ENCODE results near the gene PDGFB. TPM values are rescaled to one million over a fixed set of nuclear protein-coding genes. Genes with fewer than 3 reads are reported as not detected.

The PDGFB gene
- total RNA-seq, 3 donors from 2014 or later (not counting 1 experiment from before 2014, with no cell fraction given) = 0.28 to 1.2 (median 0.31) TPM

- ATAC-seq (no peak), DNase-seq (no peak)
- Mint-ChIP-seq H3K27ac (no peak overlapping the region), H3K4me3 (no peak overlapping the region), H3K27me3 (ENCODE audit: low read depth in 2 of 2) (peaks cover 64 to 72% of the 10 kb centered on the region in 2 donors), H3K9me3 (no peaks in the 10 kb centered on the region), H3K4me1 (peaks cover 18 to 47% of the 10 kb centered on the region in 2 donors), H3K36me3 (no peaks in the 10 kb centered on the region)
- H3K9me3 ChIP-seq (ENCODE audit: control insufficient read depth, insufficient read depth, low read length) = no peaks in the 10 kb centered on the region
- H3K27ac ChIP-seq (ENCODE audit: low read length) = no peak overlapping the region
- no peak overlapping the region for H3K4me3 ChIP-seq (ENCODE audit: low read length)
- H3K4me1 ChIP-seq (ENCODE audit: control insufficient read depth, insufficient read depth, low read length) = peaks cover 47% of the 10 kb centered on the region
- TF ChIP-seq, protein P1, sequence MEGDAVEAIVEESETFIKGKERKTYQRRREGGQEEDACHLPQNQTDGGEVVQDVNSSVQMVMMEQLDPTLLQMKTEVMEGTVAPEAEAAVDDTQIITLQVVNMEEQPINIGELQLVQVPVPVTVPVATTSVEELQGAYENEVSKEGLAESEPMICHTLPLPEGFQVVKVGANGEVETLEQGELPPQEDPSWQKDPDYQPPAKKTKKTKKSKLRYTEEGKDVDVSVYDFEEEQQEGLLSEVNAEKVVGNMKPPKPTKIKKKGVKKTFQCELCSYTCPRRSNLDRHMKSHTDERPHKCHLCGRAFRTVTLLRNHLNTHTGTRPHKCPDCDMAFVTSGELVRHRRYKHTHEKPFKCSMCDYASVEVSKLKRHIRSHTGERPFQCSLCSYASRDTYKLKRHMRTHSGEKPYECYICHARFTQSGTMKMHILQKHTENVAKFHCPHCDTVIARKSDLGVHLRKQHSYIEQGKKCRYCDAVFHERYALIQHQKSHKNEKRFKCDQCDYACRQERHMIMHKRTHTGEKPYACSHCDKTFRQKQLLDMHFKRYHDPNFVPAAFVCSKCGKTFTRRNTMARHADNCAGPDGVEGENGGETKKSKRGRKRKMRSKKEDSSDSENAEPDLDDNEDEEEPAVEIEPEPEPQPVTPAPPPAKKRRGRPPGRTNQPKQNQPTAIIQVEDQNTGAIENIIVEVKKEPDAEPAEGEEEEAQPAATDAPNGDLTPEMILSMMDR (IDR thresholded peaks at IDR 0.05) = no peak
- 83% methylated on average over 9 of the region's 9 CpGs for WGBS (ENCODE audit: insufficient coverage)
- H3K36me3 ChIP-seq (ENCODE audit: control insufficient read depth, insufficient read depth, low read length) = no peaks in the 10 kb centered on the region
- intact Hi-C loops (cut with micrococcal nuclease) = no loop called here
- H3K27me3 ChIP-seq (ENCODE audit: control insufficient read depth, insufficient read depth, low read length) = peaks cover 66% of the 10 kb centered on the region
Observed at GRCh38 chr22:39232246-39232645, 12.5 kb downstream of the PDGFB start.

- 90% methylated on average over 37 of the region's 37 CpGs for WGBS (ENCODE audit: insufficient coverage)
- ATAC-seq = no peak
- H3K27ac Mint-ChIP-seq = no peak overlapping the region
- H3K9me3 Mint-ChIP-seq = no peaks in the 10 kb centered on the region
- Histone ChIP-seq H3K36me3 (ENCODE audit: control insufficient read depth, insufficient read depth, low read length) (no peaks in the 10 kb centered on the region), H3K4me3 (ENCODE audit: low read length) (no peak overlapping the region), H3K27ac (ENCODE audit: low read length) (no peak overlapping the region), H3K9me3 (ENCODE audit: control insufficient read depth, insufficient read depth, low read length) (no peaks in the 10 kb centered on the region), H3K27me3 (ENCODE audit: control insufficient read depth, insufficient read depth, low read length) (peaks cover 60% of the 10 kb centered on the region), H3K4me1 (ENCODE audit: control insufficient read depth, insufficient read depth, low read length) (peaks cover 38% of the 10 kb centered on the region)
- TF ChIP-seq, protein P1 (IDR thresholded peaks at IDR 0.05) = no peak
- peaks cover 55 to 66% of the 10 kb centered on the region in 2 donors for H3K27me3 Mint-ChIP-seq (ENCODE audit: low read depth in 2 of 2)
- peaks cover 9 to 38% of the 10 kb centered on the region in 2 donors for H3K4me1 Mint-ChIP-seq
- intact Hi-C loops (cut with micrococcal nuclease) = no loop called here
- H3K4me3 Mint-ChIP-seq = no peak overlapping the region
- no peak for DNase-seq
- no peaks in the 10 kb centered on the region for H3K36me3 Mint-ChIP-seq
Observed at GRCh38 chr22:39231197-39231950, 13.4 kb downstream of the PDGFB start.

DNA sequence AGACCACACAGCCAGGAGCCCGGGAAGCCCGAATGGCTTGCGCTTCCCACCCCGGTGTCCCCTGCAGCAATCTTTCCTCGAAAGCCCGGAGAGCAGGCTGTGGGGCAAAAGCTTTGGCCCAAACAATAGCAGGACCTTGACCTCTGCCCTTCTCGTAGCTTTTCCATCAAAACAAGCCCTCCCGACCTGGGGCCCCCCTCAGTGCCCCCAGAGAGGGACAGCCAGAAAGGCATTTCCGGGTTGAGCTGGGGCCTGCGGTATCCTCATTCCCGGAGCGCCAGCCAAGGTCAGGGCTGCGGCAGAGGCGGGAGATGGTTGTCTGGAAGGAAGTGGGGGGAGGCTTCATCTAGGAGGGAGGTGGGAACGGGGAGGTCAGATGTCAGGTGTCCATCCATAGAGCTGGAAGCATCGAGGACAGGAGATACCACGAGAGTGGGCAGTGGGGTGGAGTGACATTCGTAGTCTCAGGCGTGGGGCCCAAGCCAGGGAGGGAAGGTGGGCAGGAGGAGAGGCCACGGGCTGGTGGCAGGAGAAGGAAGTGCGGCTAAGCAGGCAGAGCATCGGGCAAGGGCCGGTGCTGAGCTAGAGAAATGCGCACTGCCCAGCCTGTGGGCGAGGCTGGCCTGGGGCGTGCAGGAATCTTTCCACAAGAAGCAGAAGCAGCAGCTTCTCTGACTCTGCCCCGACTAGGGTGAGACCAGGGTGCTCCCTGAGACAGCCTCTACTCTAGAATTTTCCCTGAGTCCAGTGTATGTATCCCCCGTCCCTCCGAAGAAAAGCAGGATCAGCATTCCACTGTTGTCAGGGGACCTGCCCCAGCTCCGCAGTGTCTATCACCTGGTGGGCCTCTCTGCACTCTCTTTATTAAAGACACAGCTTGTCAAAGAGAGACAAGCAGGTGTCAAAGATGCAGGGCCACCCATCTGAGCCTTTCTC lies 14.3 kb downstream of the PDGFB start:
- WGBS (ENCODE audit: insufficient coverage) = 22% methylated on average over 30 of the region's 30 CpGs

More for the DNA sequence above, 14.3 kb downstream of the PDGFB start:
- DNase-seq = no peak
- Histone ChIP-seq H3K27me3 (ENCODE audit: control insufficient read depth, insufficient read depth, low read length) (peaks cover 51% of the 10 kb centered on the region), H3K4me1 (ENCODE audit: control insufficient read depth, insufficient read depth, low read length) (peaks cover 29% of the 10 kb centered on the region), H3K36me3 (ENCODE audit: control insufficient read depth, insufficient read depth, low read length) (no peaks in the 10 kb centered on the region), H3K27ac (ENCODE audit: low read length) (no peak overlapping the region), H3K9me3 (ENCODE audit: control insufficient read depth, insufficient read depth, low read length) (no peaks in the 10 kb centered on the region), H3K4me3 (ENCODE audit: low read length) (no peak overlapping the region)
- no peaks in the 10 kb centered on the region for H3K36me3 Mint-ChIP-seq
- H3K27ac Mint-ChIP-seq = peak overlapping the region in 1 of 2 donors; percentile 22
- H3K27me3 Mint-ChIP-seq (ENCODE audit: low read depth in 2 of 2) = peaks cover 51 to 58% of the 10 kb centered on the region in 2 donors
- intact Hi-C loops (cut with micrococcal nuclease) = no loop called here
- TF ChIP-seq, protein P1 (IDR thresholded peaks at IDR 0.05) = no peak
- no peaks in the 10 kb centered on the region for H3K9me3 Mint-ChIP-seq
- no peak overlapping the region for H3K4me3 Mint-ChIP-seq
- peaks cover under 1 to 29% of the 10 kb centered on the region in 2 donors for H3K4me1 Mint-ChIP-seq
- ATAC-seq = peak in 1 of 3 donors; percentile 25
